Left colon (tissue), 2 donors: ENCODE results near the gene ARHGAP26. TPM values are rescaled to one million over a fixed set of nuclear protein-coding genes. Genes with fewer than 3 reads are reported as not detected.
A peak's percentile ranks its signal among the peaks of the same experiment; 100 is the strongest.
"Not testable (repeated sequence)": the region's sequence is repeated elsewhere in the genome, so short reads cannot be mapped to it uniquely, and the experiment has no call there.

ENCODE experiments used
- ATAC-seq: fragments of 200-7000 bp; cut with Tn5 transposase; one replicate; pipeline ENCODE4 v1.9.1; 2020; ENCODE audit warnings: mild to moderate bottlenecking, moderate library complexity
- DNase-seq, 2 donors: peaks; one replicate each; pipeline ENCODE4 v3.0.0-alpha.2; 2020
- intact Hi-C, 2 donors: fragments of 100-400 bp; cut with DNase I in 1 of 2; cut with micrococcal nuclease in 1 of 2; formaldehyde crosslinking; loops; one replicate each; pipeline versions ENCODE4 v1.11.2 to v1.14.0; 2022; cut with DNase I, micrococcal nuclease
- total RNA-seq, 2 donors: library from RNA; stranded (reverse); fragmentation: NEBNext Ultra II Directional; extraction: Animal tissue kit (Norgen Biotek cat#: 25700); gene quantifications; one replicate each; pipeline ENCODE4 v1.2.1, GENCODE V29; 2021
- donor health status: DM: no; HTN: no; CAD: no.
- donor health status: DM: yes; HTN: yes; CAD: no.

Gene ARHGAP26
- total RNA-seq, 2 donors from 2014 or later = 71.6 to 85.1 TPM

GRCh38 chr5:143086908-143087637, 316.9 kb downstream of the ARHGAP26 start:
- no peak for ATAC-seq

GRCh38 chr5:143088702-143089101, 318.5 kb downstream of the ARHGAP26 start:
- intact Hi-C loops, DNase-seq, ATAC-seq: not testable (repeated sequence)

More at GRCh38 chr5:143086908-143087637, 316.9 kb downstream of the ARHGAP26 start:
- no peak for DNase-seq
- intact Hi-C loops = no loop called here

GRCh38 chr5:143090044-143090443, 319.9 kb downstream of the ARHGAP26 start:
- ATAC-seq = not testable (repeated sequence)

GRCh38 chr5:143092711-143093451, 322.7 kb downstream of the ARHGAP26 start:
- intact Hi-C loops, ATAC-seq, DNase-seq: not testable (repeated sequence)

More at GRCh38 chr5:143090044-143090443, 319.9 kb downstream of the ARHGAP26 start:
- DNase-seq, intact Hi-C loops: not testable (repeated sequence)

- intact Hi-C loops = no loop called here
- no peak for DNase-seq
- ATAC-seq = no peak
Measured at GRCh38 chr5:143093452-143094086, 323.4 kb downstream of the ARHGAP26 start.

- no peak for DNase-seq
- ATAC-seq = no peak
- intact Hi-C loops = no loop called here
Measured at GRCh38 chr5:143094087-143094521, 323.9 kb downstream of the ARHGAP26 start.

GRCh38 chr5:143094608-143095007, 324.4 kb downstream of the ARHGAP26 start:
- DNase-seq, intact Hi-C loops: not testable (repeated sequence)
- peak; percentile 56 for ATAC-seq

GRCh38 chr5:143101121-143101520, 330.9 kb downstream of the ARHGAP26 start:
- intact Hi-C loops = no loop called here
- no peak for ATAC-seq
- DNase-seq = no peak

- intact Hi-C loops = no loop called here
- ATAC-seq = no peak
- DNase-seq = no peak
Measured at GRCh38 chr5:143101725-143102386, 331.7 kb downstream of the ARHGAP26 start.

- DNase-seq (no peak), ATAC-seq (no peak)
- intact Hi-C loops = no loop called here
Measured at GRCh38 chr5:143102411-143102810, 332.2 kb downstream of the ARHGAP26 start.

- no peak for DNase-seq
- intact Hi-C loops = no loop called here
- no peak for ATAC-seq
Measured at GRCh38 chr5:143105216-143105905, 335.2 kb downstream of the ARHGAP26 start.

GRCh38 chr5:143106174-143106573, 336.0 kb downstream of the ARHGAP26 start:
- ATAC-seq (peak; percentile 36), DNase-seq (no peak)
- intact Hi-C loops = no loop called here

GRCh38 chr5:143108498-143109128, 338.4 kb downstream of the ARHGAP26 start:
- intact Hi-C loops = no loop called here
- peak; percentile 73 to 82 for DNase-seq
- peak; percentile 87 for ATAC-seq

GRCh38 chr5:143110591-143110990, 340.4 kb downstream of the ARHGAP26 start:
- peak; percentile 69 for ATAC-seq
- intact Hi-C loops = no loop called here

GRCh38 chr5:143111799-143112198, 341.6 kb downstream of the ARHGAP26 start:
- ATAC-seq = no peak
- intact Hi-C loops = no loop called here
- DNase-seq = no peak

More at GRCh38 chr5:143110591-143110990, 340.4 kb downstream of the ARHGAP26 start:
- no peak for DNase-seq

GRCh38 chr5:143113461-143113860, 343.3 kb downstream of the ARHGAP26 start:
- DNase-seq (no peak), ATAC-seq (no peak)
- intact Hi-C loops = no loop called here

- DNase-seq = no peak
- intact Hi-C loops = no loop called here
- no peak for ATAC-seq
Measured at GRCh38 chr5:143114481-143114880, 344.3 kb downstream of the ARHGAP26 start.

GRCh38 chr5:143115381-143115780, 345.2 kb downstream of the ARHGAP26 start:
- ATAC-seq = no peak
- no peak for DNase-seq
- intact Hi-C loops = no loop called here
